ENCODE measurements around the gene PRDX4. TPM values are rescaled to one million over a fixed set of nuclear protein-coding genes. Genes with fewer than 3 reads are reported as not detected.

The PRDX4 gene
- polyA plus RNA-seq, 1 donor (not counting 4 experiments of a cell fraction or from before 2014, with no cell fraction given) = 101 TPM

GRCh38 chrX:23732704-23733103 is 65.4 kb downstream of the PRDX4 start:
- Histone ChIP-seq H3K4me3 (ENCODE audit: control insufficient read depth in 2 of 3, extremely low read depth in 1 of 3, insufficient read depth in 2 of 3, low read depth in 1 of 3, low read length in 3 of 3) (no peak overlapping the region), H3K79me2 (ENCODE audit: control insufficient read depth, insufficient read depth, low read length) (peaks cover 47% of the 10 kb centered on the region), H3K27me3 (ENCODE audit: control insufficient read depth, extremely low read depth, insufficient read depth, low read length) (no peaks in the 10 kb centered on the region), H3K36me3 (ENCODE audit: control insufficient read depth in 2 of 2, extremely low read depth in 1 of 2, insufficient read depth in 2 of 2, low read length in 2 of 2) (peaks cover 0 to 2% of the 10 kb centered on the region in 2 experiments), H3K9me3 (ENCODE audit: control insufficient read depth, low read depth, low read length) (no peaks in the 10 kb centered on the region), H3K9ac (ENCODE audit: control insufficient read depth, extremely low read depth, insufficient read depth, low read length) (no peak overlapping the region), H4K20me1 (ENCODE audit: control insufficient read depth, extremely low read depth, insufficient read depth, low read length) (peaks cover 5% of the 10 kb centered on the region), H2AFZ (ENCODE audit: control insufficient read depth, low read length) (no peak overlapping the region), H3K4me2 (ENCODE audit: control insufficient read depth, extremely low read depth, insufficient read depth, low read depth, low read length) (no peak overlapping the region), H3K4me1 (ENCODE audit: control insufficient read depth, extremely low read depth, insufficient read depth, low read length) (no peaks in the 10 kb centered on the region), H3K9me1 (ENCODE audit: control insufficient read depth, extremely low read depth, insufficient read depth, low read length) (no peaks in the 10 kb centered on the region), H3K27ac (ENCODE audit: control insufficient read depth, insufficient read depth, low read length) (no peak overlapping the region)
- dilution Hi-C loops (cut with MboI; ENCODE audit: extremely low pct_ligation_motif_present, low sequenced_read_pairs) = no loop called here
- no peak for FAIRE-seq
- no peak for TF ChIP-seq CTCF (optimal IDR thresholded peaks at IDR 0.05 in 1 of 3, IDR thresholded peaks at IDR 0.05 in 1 of 3, conservative IDR thresholded peaks at IDR 0.05 in 1 of 3; ENCODE audit: extremely low read depth in 1 of 3, insufficient read depth in 2 of 3, low read length in 3 of 3)
- TF ChIP-seq EZH2 (IDR thresholded peaks at IDR 0.05; ENCODE audit: low read length) = no peak
- DNase-seq (ENCODE audit: low read depth, low spot score) = no peak

Other genes with a start within 250 kb of the PRDX4 start
- 62.4 to 91.9 TPM (median 79.8 TPM) in 3 replicates for gene ACOT9, start 75.8 kb downstream of the PRDX4 start, polyA plus RNA-seq
- 904 to 1,607 TPM (median 1,595 TPM) in 3 replicates for gene SAT1, start 115.7 kb downstream of the PRDX4 start, polyA plus RNA-seq
- 14.5 to 22.7 TPM (median 20.8 TPM) in 3 replicates for gene APOO, start 240.4 kb downstream of the PRDX4 start, polyA plus RNA-seq
- 0.08 to 0.14 TPM (median 0.12 TPM) in 3 replicates for gene CXorf58, start 240.5 kb downstream of the PRDX4 start, polyA plus RNA-seq

Measured in keratinocyte (primary cell).